Keratinocyte (primary cell): ENCODE data around the gene KIFBP. TPM values are rescaled to one million over a fixed set of nuclear protein-coding genes. Genes with fewer than 3 reads are reported as not detected.

Experiments used
- DNase-seq: peaks from one replicate; pipeline ENCODE4 v3.0.0-alpha.2; 2011; ENCODE audit warnings: low read depth, missing footprints, low spot score
- FAIRE-seq: peaks from 2 replicates; lab custom pipeline; 2011; peaks lifted over from hg19 to GRCh38; lab: Jason Lieb, UNC
- H2AFZ ChIP-seq: 2 replicates; pipeline ENCODE4 v1.6.0; 2012; ENCODE audit warnings: low read length, control low read depth, inconsistent platforms; ENCODE audit not compliant: control insufficient read depth
- H3K27ac ChIP-seq: 2 replicates; pipeline ENCODE4 v1.5.1; 2011; ENCODE audit warnings: low read length; ENCODE audit not compliant: control insufficient read depth, insufficient read depth
- H3K27me3 ChIP-seq: 3 replicates; pipeline ENCODE4 v1.6.0; 2011; ENCODE audit warnings: low read length; ENCODE audit not compliant: control insufficient read depth, insufficient read depth; ENCODE audit errors: extremely low read depth
- H3K36me3 ChIP-seq, 2 experiments: 2 replicates in 1 of 2; 3 replicates in 1 of 2; pipeline ENCODE4 v1.5.1; 2011; ENCODE audit warnings: low read length in 2 of 2, mild to moderate bottlenecking in 1 of 2; ENCODE audit not compliant: control insufficient read depth in 2 of 2, insufficient read depth in 2 of 2; ENCODE audit errors: extremely low read depth in 1 of 2
- H3K4me1 ChIP-seq: 3 replicates; pipeline ENCODE4 v1.5.1; 2011; ENCODE audit warnings: low read length; ENCODE audit not compliant: control insufficient read depth, insufficient read depth; ENCODE audit errors: extremely low read depth
- H3K4me2 ChIP-seq: 3 replicates; pipeline ENCODE4 v1.6.0; 2011; ENCODE audit warnings: low read depth, low read length; ENCODE audit not compliant: control insufficient read depth, insufficient read depth; ENCODE audit errors: extremely low read depth
- H3K4me3 ChIP-seq, 3 experiments: fragments of 200-600 bp in 1 of 3; sonication (generic) in 1 of 3; 2 replicates in 2 of 3; 3 replicates in 1 of 3; pipeline ENCODE4 v1.5.1; 2011 to 2016; ENCODE audit warnings: low read length in 3 of 3, mild to moderate bottlenecking in 3 of 3, control low read depth in 2 of 3, inconsistent platforms in 1 of 3, low read depth in 1 of 3, mixed read lengths in 1 of 3, mixed run types in 1 of 3, moderate library complexity in 1 of 3; ENCODE audit not compliant: control insufficient read depth in 2 of 3, insufficient read depth in 2 of 3; ENCODE audit errors: extremely low read depth in 1 of 3
- H3K79me2 ChIP-seq: 2 replicates; pipeline ENCODE4 v1.6.0; 2012; ENCODE audit warnings: low read length; ENCODE audit not compliant: control insufficient read depth, insufficient read depth
- H3K9ac ChIP-seq: 3 replicates; pipeline ENCODE4 v1.6.0; 2011; ENCODE audit warnings: low read length; ENCODE audit not compliant: control insufficient read depth, insufficient read depth; ENCODE audit errors: extremely low read depth
- H3K9me1 ChIP-seq: 3 replicates; pipeline ENCODE4 v1.6.0; 2011; ENCODE audit warnings: low read length; ENCODE audit not compliant: control insufficient read depth, insufficient read depth; ENCODE audit errors: extremely low read depth
- H3K9me3 ChIP-seq: 2 replicates; pipeline ENCODE4 v1.5.1; 2012; ENCODE audit warnings: low read depth, low read length; ENCODE audit not compliant: control insufficient read depth
- H4K20me1 ChIP-seq: 3 replicates; pipeline ENCODE4 v1.6.0; 2011; ENCODE audit warnings: low read length; ENCODE audit not compliant: control insufficient read depth, insufficient read depth; ENCODE audit errors: extremely low read depth
- CTCF ChIP-seq, 3 experiments: IDR thresholded peaks in 1 of 3; conservative IDR thresholded peaks in 1 of 3; optimal IDR thresholded peaks in 1 of 3; 2 replicates in 2 of 3; 3 replicates in 1 of 3; pipeline versions ENCODE3 to v1.5.1; 2011; ENCODE audit warnings: low read length in 3 of 3, mild to moderate bottlenecking in 3 of 3, moderate library complexity in 2 of 3, control low read depth in 1 of 3, inconsistent platforms in 1 of 3; ENCODE audit not compliant: insufficient read depth in 2 of 3; ENCODE audit errors: extremely low read depth in 1 of 3
- EZH2 ChIP-seq: IDR thresholded peaks from one replicate; pipeline ENCODE4 v1.6.1; 2012; ENCODE audit warnings: inconsistent platforms, mild to moderate bottlenecking, low read length, moderate library complexity
- dilution Hi-C: fragments of 300-500 bp; cut with MboI; formaldehyde crosslinking; loops from one replicate; pipeline ENCODE4 v1.7.0; 2020; ENCODE audit warnings: low sequenced_read_pairs; ENCODE audit not compliant: extremely low pct_ligation_motif_present
- polyA plus RNA-seq, 5 experiments: library from polyadenylated mRNA; depleted of rRNA in 3 of 5; stranded (reverse) in 3 of 5; stranded (forward) in 1 of 5; unstranded in 1 of 5; fragments of >200 nt; gene quantifications; 1 replicate in 1 of 5; 2 replicates in 3 of 5; 3 replicates in 1 of 5; pipeline versions ENCODE4 v1.2.1 to v1.2.3, GENCODE V29; 2011 to 2012; ENCODE audit warnings: missing spikeins in 2 of 5, low read depth in 1 of 5, low replicate concordance in 1 of 5

KIFBP gene
- polyA plus RNA-seq, 1 donor (not counting 4 experiments of a cell fraction or from before 2014, with no cell fraction given): 48.9 TPM

- Histone ChIP-seq H3K9me3 (no peaks in the 10 kb centered on the region), H3K27ac (no peak overlapping the region), H3K4me3 (no peak overlapping the region), H3K27me3 (no peaks in the 10 kb centered on the region), H3K9ac (no peak overlapping the region), H3K4me2 (no peak overlapping the region), H3K4me1 (peaks cover 22% of the 10 kb centered on the region), H3K79me2 (no peaks in the 10 kb centered on the region), H2AFZ (no peak overlapping the region), H4K20me1 (no peaks in the 10 kb centered on the region), H3K36me3 (no peaks in the 10 kb centered on the region), H3K9me1 (no peaks in the 10 kb centered on the region)
- dilution Hi-C loops: no loop called here
- no peak for TF ChIP-seq EZH2
- TF ChIP-seq CTCF (optimal IDR thresholded peaks at IDR 0.05 in 1 of 3, IDR thresholded peaks at IDR 0.05 in 1 of 3, conservative IDR thresholded peaks at IDR 0.05 in 1 of 3; ENCODE audit: extremely low read depth in 1 of 3, insufficient read depth in 2 of 3, low read length in 3 of 3): no peak
- no peak for DNase-seq
- FAIRE-seq: no peak
Observed at GRCh38 chr10:69049566-69049961, 61.0 kb downstream of the KIFBP start.

GRCh38 chr10:69051303-69051702 lies 62.7 kb downstream of the KIFBP start:
- Histone ChIP-seq H4K20me1 (no peaks in the 10 kb centered on the region), H3K4me2 (no peak overlapping the region), H3K27me3 (no peaks in the 10 kb centered on the region), H3K4me3 (no peak overlapping the region), H2AFZ (no peak overlapping the region), H3K9me3 (no peaks in the 10 kb centered on the region), H3K36me3 (no peaks in the 10 kb centered on the region), H3K9ac (no peak overlapping the region), H3K79me2 (no peaks in the 10 kb centered on the region), H3K27ac (no peak overlapping the region), H3K9me1 (no peaks in the 10 kb centered on the region), H3K4me1 (peaks cover 7% of the 10 kb centered on the region)
- dilution Hi-C loops: no loop called here
- DNase-seq (no peak), FAIRE-seq (no peak)
- TF ChIP-seq EZH2 (no peak), CTCF (optimal IDR thresholded peaks at IDR 0.05 in 1 of 3, IDR thresholded peaks at IDR 0.05 in 1 of 3, conservative IDR thresholded peaks at IDR 0.05 in 1 of 3; ENCODE audit: extremely low read depth in 1 of 3, insufficient read depth in 2 of 3, low read length in 3 of 3) (no peak)
